Stimulated activated CD8-positive, alpha-beta memory T cell treated with anti-CD3 and anti-CD28 coated beads, Interleukin-12 subunit alpha, Interleukin-12 subunit beta, amount 100 ng/mL, for 4 hours (primary cell): Measurements from ENCODE around the gene URB2.
A peak's percentile ranks its signal among the peaks of the same experiment; 100 is the strongest.
"Not testable (repeated sequence)": the region's sequence is repeated elsewhere in the genome, so short reads cannot be mapped to it uniquely, and the experiment has no call there.

ENCODE experiments used
- DNase-seq: peaks from one replicate; pipeline ENCODE4 v3.0.0-alpha.2; 2020; ENCODE audit warnings: low read depth

URB2 gene

DNA sequence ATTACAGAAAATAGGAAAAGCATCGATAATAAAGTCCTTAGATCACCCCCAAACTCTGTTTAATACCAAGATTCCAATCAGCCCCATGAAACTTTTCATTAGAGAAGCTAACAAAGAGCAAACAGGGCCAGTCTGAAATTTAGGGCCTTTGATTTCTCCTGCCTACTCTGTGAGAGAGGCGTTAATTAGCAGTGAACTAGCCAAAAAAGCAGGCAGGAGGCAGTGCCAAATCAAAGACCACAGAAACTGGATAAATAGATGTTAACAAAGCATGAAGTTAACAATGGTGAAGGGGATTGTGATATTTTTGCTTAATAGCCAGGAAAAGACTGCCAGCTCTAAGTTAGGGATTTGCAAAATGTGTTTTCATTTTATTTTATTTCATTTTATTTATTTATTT, 11.3 kb upstream of the URB2 start:
- DNase-seq = no peak

DNA sequence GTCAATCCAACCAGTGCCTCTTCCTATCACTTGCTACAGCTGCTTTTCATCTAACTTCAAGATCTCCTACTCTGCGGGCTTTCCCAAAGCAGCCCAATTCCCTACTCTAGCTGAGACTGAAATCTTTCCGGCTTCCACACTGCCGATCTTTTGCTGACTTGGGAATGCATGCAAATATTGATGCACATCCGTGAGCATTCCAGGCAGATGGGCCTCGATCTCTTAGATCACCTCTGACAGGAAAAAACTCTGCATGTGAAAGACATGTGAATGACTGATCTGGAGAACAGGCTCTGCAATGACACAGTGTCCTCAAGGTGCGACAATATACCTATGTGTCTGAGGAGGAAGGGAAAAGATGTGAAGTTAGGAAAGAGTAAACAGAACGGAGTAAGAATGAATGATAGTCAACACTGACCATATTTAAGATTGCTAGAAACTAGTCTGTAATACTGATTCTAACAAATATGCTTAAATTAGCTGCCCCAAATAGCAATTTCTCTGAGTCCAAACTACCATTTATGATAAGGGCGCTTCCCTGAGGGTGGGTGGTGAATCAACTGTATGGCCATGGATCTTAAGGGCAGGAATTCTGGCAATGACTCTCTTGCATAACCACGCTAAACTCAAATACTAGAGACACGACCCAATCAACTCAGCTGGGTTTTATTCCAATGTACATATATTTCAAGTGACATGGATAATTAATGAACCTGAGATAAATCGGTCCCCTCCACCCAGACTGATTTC, 8.5 kb upstream of the URB2 start:
- DNase-seq = no peak

GRCh38 chr1:229619002-229619401, 7.0 kb upstream of the URB2 start:
- DNase-seq = no peak

GRCh38 chr1:229619614-229620013, 6.4 kb upstream of the URB2 start:
- no peak for DNase-seq

GRCh38 chr1:229620876-229621275, 5.2 kb upstream of the URB2 start:
- DNase-seq = no peak

DNA sequence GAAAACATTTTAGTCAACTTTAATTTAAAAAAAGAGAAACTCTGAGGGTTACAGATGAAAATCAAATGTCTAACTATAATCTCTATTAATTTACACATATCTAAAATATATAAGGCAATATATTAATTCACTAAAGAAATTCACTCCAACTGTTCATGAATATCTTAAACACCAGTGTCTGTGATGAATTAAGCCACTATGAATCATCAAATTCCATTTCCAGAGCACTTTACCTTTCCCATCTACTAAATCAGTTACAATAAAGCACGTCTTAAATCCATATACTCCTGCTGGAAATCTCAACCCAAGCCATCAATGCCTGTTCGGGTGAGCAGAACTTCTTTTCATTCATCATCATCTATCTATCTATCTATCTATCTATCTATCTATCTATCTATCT, 4.4 kb upstream of the URB2 start:
- no peak for DNase-seq

DNA sequence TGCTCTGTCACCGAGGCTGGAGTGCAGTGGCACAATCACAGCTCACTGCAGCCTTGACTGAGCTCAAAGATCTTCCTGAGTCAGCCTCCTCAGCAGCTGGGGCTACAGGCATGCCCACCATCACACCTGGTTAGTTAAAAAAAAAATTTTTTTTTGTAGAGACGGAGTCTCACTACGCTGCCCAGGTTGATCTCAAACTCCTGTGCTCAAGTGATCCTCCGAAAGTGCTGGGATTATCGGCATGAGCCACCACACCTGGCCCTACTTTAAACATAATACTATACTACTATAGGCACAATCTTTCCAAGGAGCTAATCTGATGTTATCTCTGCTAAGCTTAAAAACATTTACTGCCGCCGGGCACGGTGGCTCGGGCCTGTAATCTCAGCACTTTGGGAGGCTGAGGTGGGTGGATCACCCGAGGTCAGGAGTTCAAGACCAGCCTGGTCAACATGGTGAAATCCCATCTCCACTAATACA, 3.4 kb upstream of the URB2 start:
- DNase-seq = not testable (repeated sequence)

- no peak for DNase-seq
These were observed 2.8 kb upstream of the URB2 start for GRCh38 chr1:229623225-229623624.

DNA sequence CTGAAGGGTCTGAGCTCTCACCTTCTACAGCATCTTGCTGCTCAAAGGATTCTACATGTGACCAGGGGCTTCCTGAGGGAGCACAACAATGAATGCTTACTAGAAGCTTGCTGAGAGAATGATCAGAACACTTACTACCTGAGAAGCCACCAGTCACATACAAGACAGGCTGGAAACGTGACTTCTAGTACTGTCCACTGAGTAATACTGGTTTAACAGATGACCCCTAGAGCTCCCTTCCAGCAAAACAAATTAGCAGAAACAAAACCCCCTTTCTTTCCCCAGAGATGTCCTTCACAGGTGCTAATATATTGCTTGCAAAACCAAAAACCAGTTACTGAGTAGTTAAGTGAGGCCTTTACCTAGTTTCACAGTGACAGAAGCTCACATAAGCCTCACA, 2.2 kb upstream of the URB2 start:
- DNase-seq = no peak

DNA sequence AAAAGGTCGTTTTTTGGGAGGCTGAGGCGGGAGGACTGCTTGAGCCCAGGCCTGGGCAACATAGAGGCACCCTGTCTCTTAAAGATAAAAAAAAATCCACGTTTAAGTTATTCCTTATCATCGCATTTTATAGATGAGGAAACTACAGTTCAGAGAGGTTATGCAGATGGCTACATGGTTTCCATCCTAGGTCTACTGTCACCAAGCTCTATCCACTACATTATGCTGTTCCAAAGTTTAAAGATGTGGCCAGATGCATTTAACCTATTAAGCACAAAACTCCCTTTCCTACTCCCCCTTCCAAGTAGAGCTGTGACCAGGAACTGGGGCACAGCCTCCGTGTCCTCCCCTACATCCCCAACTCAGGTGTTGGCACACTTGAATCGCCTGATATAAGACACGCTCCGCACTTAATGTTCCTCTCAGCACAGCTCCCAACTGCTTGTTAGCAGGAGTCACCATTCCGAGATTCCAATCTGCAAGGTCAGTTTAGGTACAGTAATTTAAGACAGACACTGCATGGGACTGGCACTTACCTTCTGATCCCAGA, 1.5 kb upstream of the URB2 start:
- no peak for DNase-seq

- peak; percentile 33 for DNase-seq
These were observed 754 bp upstream of the URB2 start for GRCh38 chr1:229625071-229625914.

DNA sequence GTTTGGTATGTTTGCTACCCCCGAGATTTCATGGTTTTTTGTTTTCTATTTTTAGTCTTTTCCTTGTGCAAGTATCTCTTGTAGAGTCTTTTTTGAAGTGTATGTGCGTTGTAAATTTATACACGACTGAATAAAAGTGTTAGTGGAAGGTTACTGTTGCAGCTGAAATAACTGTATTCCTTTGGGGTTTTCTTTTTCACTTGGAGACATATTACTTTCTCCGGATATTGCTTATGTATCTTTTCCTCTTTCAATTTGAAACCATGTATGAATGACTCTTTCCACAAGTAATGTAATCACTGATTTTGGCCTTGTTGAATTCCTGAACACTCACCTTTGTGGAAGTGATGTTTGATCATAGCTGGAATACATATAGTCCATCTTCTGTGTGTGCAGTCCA, 956 bp downstream of the URB2 start:
- DNase-seq = no peak

DNA sequence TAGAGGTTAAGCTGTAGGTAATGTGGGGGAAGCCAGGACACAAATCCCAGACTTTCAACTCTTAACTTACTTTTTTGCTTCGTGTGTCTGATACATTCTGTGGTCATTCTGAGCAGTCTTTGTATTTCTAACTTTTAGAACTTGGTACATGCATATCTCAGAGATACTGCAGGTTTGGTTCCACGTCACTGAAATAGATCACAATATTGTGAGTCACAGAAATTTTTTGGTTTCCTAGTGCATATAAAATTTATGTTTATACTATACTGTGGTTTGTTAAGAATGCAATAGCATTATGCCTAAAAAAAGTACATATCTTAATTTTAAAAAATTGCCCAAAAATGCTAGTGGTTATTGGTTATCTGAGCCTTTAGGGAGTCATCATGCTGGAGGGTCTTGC, 3.2 kb downstream of the URB2 start:
- no peak for DNase-seq

GRCh38 chr1:229631148-229631547, 5.1 kb downstream of the URB2 start:
- no peak for DNase-seq

- DNase-seq = no peak
These were observed 5.9 kb downstream of the URB2 start for GRCh38 chr1:229631966-229632365.

- DNase-seq = no peak
These were observed 10.0 kb downstream of the URB2 start for GRCh38 chr1:229636042-229636441.

- no peak for DNase-seq
These were observed 11.7 kb downstream of the URB2 start for GRCh38 chr1:229637746-229638145.

GRCh38 chr1:229640455-229640854, 14.4 kb downstream of the URB2 start:
- DNase-seq = no peak

DNA sequence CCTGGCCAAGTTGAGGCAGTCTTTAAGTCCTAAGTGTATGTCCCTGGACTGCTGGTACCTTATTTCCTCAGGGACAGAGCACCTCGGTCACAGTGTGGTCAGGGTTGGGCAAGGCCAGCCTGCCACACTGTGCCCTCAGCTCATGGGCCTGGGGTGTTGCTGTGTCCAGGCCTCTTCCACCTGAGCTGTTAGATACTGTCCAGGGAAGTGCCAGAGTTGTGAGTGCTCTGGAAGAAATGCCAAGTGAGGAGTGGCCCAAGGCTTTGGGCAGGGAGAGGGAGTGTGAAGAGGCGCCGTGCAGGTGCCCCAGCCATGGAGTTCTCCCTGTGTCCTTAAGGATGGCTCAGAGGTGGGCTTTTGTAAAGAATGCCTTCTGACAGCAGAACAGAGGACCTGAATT, 15.3 kb downstream of the URB2 start:
- no peak for DNase-seq

GRCh38 chr1:229642376-229642775, 16.3 kb downstream of the URB2 start:
- no peak for DNase-seq

GRCh38 chr1:229642970-229643369, 16.9 kb downstream of the URB2 start:
- DNase-seq = no peak

DNA sequence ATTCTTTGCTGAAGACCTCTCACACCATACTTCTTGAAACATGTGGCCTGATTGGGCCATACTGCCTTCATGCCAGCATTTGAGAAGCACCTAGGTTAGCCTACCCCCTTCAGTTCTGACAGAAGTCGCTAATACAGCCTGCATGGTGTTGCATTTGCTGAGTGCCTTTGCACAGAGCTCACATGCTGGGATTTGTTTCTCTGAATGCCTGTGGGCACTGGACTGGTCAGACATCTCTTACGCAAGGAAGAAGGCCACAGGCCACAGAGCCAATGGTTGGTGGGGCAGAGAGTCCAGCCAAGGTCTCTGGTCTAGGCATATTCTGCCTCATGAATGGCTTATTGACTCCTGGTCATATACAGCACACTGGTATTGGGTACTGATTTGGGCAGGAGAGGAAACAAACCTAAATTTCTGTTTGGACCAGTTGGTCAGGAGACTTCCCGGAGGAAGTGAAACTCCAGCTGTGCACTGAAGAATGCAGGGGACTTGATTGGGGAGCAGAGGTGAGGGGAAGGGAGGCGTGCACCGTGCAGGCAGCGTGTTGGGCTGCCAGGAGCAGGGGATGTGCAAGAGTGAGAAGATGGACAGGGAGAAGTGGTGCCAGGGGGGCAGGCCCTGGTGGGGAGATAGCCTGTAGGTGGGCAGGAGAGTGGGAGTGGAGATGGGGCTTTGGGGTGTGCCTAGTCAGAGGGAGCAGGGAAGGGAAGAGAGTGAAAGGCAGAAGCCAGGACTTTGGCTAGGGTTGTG, 18.1 kb downstream of the URB2 start:
- no peak for DNase-seq
